ENCODE data around the gene C16orf86.
A peak's percentile ranks its signal among the peaks of the same experiment; 100 is the strongest.

The C16orf86 gene

GRCh38 chr16:67654403-67654911, 12.2 kb upstream of the C16orf86 start:
- no peak for FAIRE-seq

- FAIRE-seq: no peak
Measured at GRCh38 chr16:67655363-67655762, 11.3 kb upstream of the C16orf86 start.

- FAIRE-seq: no peak
Measured at GRCh38 chr16:67656344-67657016, 10.1 kb upstream of the C16orf86 start.

GRCh38 chr16:67657017-67657608, 9.5 kb upstream of the C16orf86 start:
- FAIRE-seq: no peak

- no peak for FAIRE-seq
Measured at GRCh38 chr16:67657751-67658518, 8.7 kb upstream of the C16orf86 start.

GRCh38 chr16:67658849-67659674, 7.6 kb upstream of the C16orf86 start:
- FAIRE-seq: no peak

GRCh38 chr16:67659675-67660563, 6.7 kb upstream of the C16orf86 start, which contains the start of gene ACD:
Gene ACD, minus strand, starts transcription at chr16:67660260. Its CDS starts 40 bp downstream, at chr16:67660220.
- no peak for FAIRE-seq

GRCh38 chr16:67660564-67661028, 6.0 kb upstream of the C16orf86 start, which contains the start of gene PARD6A:
Gene PARD6A, plus strand, starts transcription at chr16:67660960. Its CDS starts 79 bp downstream, at chr16:67661039.
- FAIRE-seq: peak; percentile 34

- no peak for FAIRE-seq
Measured at GRCh38 chr16:67661101-67661761, 5.4 kb upstream of the C16orf86 start.

- FAIRE-seq: no peak
Measured at GRCh38 chr16:67661886-67662652, 4.5 kb upstream of the C16orf86 start.

- FAIRE-seq: no peak
Measured at GRCh38 chr16:67662653-67663010, 4.0 kb upstream of the C16orf86 start.

- no peak for FAIRE-seq
Measured at GRCh38 chr16:67663151-67663876, 3.3 kb upstream of the C16orf86 start.

GRCh38 chr16:67663877-67664222, 2.8 kb upstream of the C16orf86 start:
- no peak for FAIRE-seq

GRCh38 chr16:67664258-67664657, 2.4 kb upstream of the C16orf86 start:
- no peak for FAIRE-seq

- FAIRE-seq: no peak
Measured at GRCh38 chr16:67664871-67665270, 1.7 kb upstream of the C16orf86 start.

GRCh38 chr16:67665598-67665997, 1.0 kb upstream of the C16orf86 start:
- FAIRE-seq: no peak

GRCh38 chr16:67666032-67666551, 522 bp upstream of the C16orf86 start:
- no peak for FAIRE-seq

- FAIRE-seq: no peak
Measured at GRCh38 chr16:67667453-67667816, 821 bp downstream of the C16orf86 start.

GRCh38 chr16:67667817-67668494, 1.3 kb downstream of the C16orf86 start:
- no peak for FAIRE-seq
